Erythroblast (primary cell): ENCODE data around the gene PCA3.

Experiments
- GATA1 ChIP-seq: IDR thresholded peaks from 2 replicates; pipeline ENCODE4 v1.6.1; 2011; ENCODE audit warnings: low read depth, mild to moderate bottlenecking, control low read depth, low read length, moderate library complexity
- POLR2A ChIP-seq: IDR thresholded peaks from 2 replicates; pipeline ENCODE4 v1.6.1; 2011; ENCODE audit warnings: mild to moderate bottlenecking, low read length

DNA sequence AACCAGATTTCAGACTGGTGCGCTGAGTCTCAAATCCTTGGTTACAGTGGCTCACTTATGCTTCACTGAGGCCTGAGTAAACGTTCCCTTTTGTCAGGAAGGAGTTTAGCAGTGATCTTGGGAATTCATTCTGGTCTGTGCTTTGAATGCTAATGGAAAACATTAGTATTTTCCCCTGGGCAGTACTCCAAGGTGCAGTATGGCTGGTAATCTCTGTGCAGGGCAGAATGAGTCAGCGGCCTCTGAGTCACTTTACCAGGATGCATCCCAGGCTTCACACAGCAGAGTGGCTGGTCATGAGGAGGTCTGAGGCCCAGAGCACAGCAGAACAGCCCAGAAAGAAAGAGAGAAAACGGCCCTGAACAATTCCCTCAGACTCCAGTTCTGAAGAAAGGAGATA is 54.0 kb downstream of the PCA3 start:
- TF ChIP-seq POLR2A (no peak), GATA1 (no peak)
